Right atrium auricular region (tissue), 2 donors: Measurements from ENCODE around the gene DNAI2. TPM values are rescaled to one million over a fixed set of nuclear protein-coding genes. Genes with fewer than 3 reads are reported as not detected.

Experiments used
- DNase-seq: peaks from one replicate; pipeline ENCODE4 v3.0.0-alpha.2; 2019; ENCODE audit warnings: low spot score
- H3K27ac ChIP-seq, 2 donors: fragments of 200-600 bp; sonication (generic); 1 replicate in 1 of 2; 2 replicates in 1 of 2; pipeline ENCODE4 v1.5.1; 2016 to 2019
- H3K27me3 ChIP-seq, 2 donors: fragments of 200-600 bp; sonication (generic); one replicate each; pipeline versions ENCODE4 v1.5.1 to v1.6.0; 2017 to 2019
- H3K36me3 ChIP-seq: fragments of 200-600 bp; sonication (generic); one replicate; pipeline ENCODE4 v1.5.1; 2016
- H3K4me1 ChIP-seq, 2 donors: fragments of 200-600 bp; sonication (generic); one replicate each; pipeline versions ENCODE4 v1.5.1 to v1.6.0; 2017 to 2019
- H3K4me3 ChIP-seq, 2 donors: fragments of 200-600 bp; sonication (generic); 1 replicate in 1 of 2; 2 replicates in 1 of 2; pipeline ENCODE4 v1.5.1; 2017 to 2019; ENCODE audit warnings: mild to moderate bottlenecking in 1 of 2, moderate library complexity in 1 of 2
- H3K9me3 ChIP-seq, 2 donors: fragments of 200-600 bp; sonication (generic); one replicate each; pipeline ENCODE4 v1.5.1; 2019
- total RNA-seq, 2 donors: library from RNA; depleted of rRNA; stranded (reverse); fragments of >200 nt; gene quantifications; one replicate each; pipeline ENCODE4 v1.1.0, GENCODE V29; 2016
- TF ChIP-seq, protein P1 (sequence below), 2 donors: fragments of 200-600 bp; sonication (generic); IDR thresholded peaks; one replicate each; pipeline ENCODE4 v1.5.1; 2019; ENCODE audit warnings: antibody characterized with exemption in 2 of 2

The DNAI2 gene
- total RNA-seq, 2 donors from 2014 or later, result not detected

DNA sequence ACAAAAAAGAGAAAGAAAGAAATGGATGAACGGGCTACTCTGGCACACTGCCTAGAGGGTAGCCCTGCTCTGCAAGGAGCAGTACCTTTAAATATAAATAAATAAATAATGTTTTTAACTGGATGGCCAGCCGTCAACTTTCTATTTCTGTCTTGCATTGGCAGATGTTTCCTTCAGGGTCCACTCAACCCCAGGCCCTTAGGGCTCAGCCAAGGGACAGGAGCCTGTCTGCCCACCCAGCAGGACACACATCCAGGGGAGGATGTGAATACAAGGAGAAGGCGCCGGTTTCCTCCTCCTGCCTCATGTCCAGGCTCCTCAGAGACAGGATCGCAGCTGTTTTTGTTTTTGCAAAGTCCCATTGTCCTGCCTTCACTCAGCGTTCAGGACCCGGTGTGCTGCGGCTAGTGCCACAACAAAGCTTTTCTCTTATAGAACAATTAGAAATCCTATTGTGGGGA lies 38.1 kb upstream of the DNAI2 start:
- H3K9me3 ChIP-seq, result no peaks in the 10 kb centered on the region
- no peak for DNase-seq
- TF ChIP-seq, protein P1, sequence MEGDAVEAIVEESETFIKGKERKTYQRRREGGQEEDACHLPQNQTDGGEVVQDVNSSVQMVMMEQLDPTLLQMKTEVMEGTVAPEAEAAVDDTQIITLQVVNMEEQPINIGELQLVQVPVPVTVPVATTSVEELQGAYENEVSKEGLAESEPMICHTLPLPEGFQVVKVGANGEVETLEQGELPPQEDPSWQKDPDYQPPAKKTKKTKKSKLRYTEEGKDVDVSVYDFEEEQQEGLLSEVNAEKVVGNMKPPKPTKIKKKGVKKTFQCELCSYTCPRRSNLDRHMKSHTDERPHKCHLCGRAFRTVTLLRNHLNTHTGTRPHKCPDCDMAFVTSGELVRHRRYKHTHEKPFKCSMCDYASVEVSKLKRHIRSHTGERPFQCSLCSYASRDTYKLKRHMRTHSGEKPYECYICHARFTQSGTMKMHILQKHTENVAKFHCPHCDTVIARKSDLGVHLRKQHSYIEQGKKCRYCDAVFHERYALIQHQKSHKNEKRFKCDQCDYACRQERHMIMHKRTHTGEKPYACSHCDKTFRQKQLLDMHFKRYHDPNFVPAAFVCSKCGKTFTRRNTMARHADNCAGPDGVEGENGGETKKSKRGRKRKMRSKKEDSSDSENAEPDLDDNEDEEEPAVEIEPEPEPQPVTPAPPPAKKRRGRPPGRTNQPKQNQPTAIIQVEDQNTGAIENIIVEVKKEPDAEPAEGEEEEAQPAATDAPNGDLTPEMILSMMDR (IDR thresholded peaks at IDR 0.05), result no peak
- no peak overlapping the region for H3K4me3 ChIP-seq
- no peaks in the 10 kb centered on the region for H3K27me3 ChIP-seq
- H3K27ac ChIP-seq, result peak overlapping the region; percentile 16 to 40
- H3K4me1 ChIP-seq, result peaks cover 0 to 36% of the 10 kb centered on the region in 2 donors
- peaks cover 2% of the 10 kb centered on the region for H3K36me3 ChIP-seq

DNA sequence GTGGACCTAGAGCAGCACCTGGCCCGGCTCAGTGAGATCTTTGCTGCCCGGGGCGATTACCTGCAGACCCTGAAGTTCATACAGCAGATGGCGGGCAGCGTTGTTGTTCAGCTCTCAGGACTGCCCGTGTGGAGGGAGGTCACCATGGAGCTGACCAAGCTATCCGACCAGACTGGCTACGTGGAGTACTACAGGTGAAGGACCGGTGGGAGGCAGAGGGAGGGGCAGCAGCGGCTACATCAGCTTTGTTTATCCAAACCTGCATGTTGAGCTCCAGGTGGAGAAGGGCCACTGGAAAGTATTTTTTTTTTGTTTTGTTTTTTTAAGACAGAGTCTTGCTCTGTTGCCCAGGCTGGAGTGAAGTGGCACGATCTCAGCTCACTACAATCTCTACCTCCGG lies 36.7 kb upstream of the DNAI2 start:
- TF ChIP-seq, protein P1 (IDR thresholded peaks at IDR 0.05), result no peak
- Histone ChIP-seq H3K27ac (no peak overlapping the region), H3K27me3 (no peaks in the 10 kb centered on the region), H3K9me3 (no peaks in the 10 kb centered on the region), H3K4me1 (peaks cover 0 to 50% of the 10 kb centered on the region in 2 donors), H3K4me3 (no peak overlapping the region), H3K36me3 (no peaks in the 10 kb centered on the region)
- DNase-seq, result no peak

DNA sequence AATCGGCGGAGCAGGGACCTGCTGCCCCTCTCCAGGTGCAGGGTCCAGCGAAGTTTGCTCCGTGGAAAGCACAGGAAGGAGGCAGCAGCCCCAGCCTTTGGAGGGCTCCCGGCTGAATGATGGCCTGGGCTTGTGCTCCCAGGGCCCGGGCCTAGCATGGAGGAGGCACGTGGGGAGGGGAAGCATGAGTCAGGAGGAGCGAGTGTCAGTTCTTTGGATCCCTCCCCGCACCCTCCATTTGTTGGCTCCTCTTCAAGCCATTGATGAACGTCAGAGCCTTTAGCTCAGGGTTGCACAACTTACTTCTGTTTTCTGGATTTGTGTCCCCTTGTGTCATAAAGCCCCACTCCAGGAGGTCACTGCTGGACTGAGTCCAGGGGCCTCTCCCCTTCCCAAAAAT lies 34.9 kb upstream of the DNAI2 start:
- peaks cover 0 to 67% of the 10 kb centered on the region in 2 donors for H3K4me1 ChIP-seq
- H3K27me3 ChIP-seq, result no peaks in the 10 kb centered on the region
- H3K36me3 ChIP-seq, result no peaks in the 10 kb centered on the region
- no peak overlapping the region for H3K4me3 ChIP-seq
- H3K9me3 ChIP-seq, result no peaks in the 10 kb centered on the region
- H3K27ac ChIP-seq, result no peak overlapping the region
- TF ChIP-seq, protein P1 (IDR thresholded peaks at IDR 0.05), result no peak
- peak; percentile 68 for DNase-seq

DNA sequence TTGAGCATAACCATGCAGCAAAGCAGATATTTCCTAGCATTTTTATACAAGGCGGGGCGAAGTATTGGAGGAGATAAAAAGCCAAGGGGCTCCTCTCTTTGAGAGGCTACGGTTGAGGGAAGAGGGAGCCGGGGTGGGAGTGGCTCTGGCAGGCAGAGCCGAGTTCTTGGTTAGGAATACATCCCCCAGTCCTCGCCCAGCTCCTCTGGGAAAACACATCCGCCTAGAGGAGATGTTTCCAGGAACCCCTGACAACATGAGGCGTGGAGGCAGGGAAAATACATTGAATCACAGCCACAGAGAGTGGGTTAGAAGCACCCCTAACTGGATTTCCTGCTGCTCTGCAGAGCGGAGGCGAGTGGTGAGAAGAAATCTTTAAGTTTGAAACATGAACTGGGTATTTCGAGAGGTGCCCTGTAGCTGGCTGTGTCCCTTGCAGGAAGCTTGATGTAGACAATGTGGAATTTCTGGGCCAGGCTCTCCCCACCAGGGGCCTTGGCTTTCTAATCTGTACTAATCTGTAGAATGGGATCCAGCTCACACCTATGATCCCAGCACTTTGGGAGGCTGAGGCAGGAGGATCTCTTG lies 33.3 kb upstream of the DNAI2 start:
- no peak overlapping the region for H3K4me3 ChIP-seq
- no peak for DNase-seq
- no peaks in the 10 kb centered on the region for H3K36me3 ChIP-seq
- no peaks in the 10 kb centered on the region for H3K27me3 ChIP-seq
- H3K9me3 ChIP-seq, result no peaks in the 10 kb centered on the region
- TF ChIP-seq, protein P1 (IDR thresholded peaks at IDR 0.05), result no peak
- peak overlapping the region; percentile 57 to 82 for H3K27ac ChIP-seq
- H3K4me1 ChIP-seq, result peaks cover 0 to 68% of the 10 kb centered on the region in 2 donors

DNA sequence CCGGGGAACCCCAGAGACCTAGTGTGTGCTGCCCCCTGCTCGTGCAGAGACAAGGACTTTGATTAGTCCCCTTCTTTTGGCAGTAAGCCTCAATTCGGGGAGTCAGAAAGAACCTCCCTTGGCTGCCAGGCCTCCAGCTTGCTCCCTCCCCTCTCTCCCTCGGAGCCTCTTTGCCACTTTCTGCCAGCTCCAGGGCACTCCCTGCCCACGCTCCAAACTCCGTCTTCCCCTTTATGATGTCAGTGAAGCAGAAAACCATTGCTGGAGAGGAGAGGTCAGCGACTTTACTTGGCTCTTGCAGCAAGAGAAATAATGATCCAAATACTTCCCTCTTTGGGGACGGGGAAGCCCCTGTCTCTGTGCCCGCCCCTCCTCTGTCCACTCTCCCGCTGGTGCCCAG lies 32.6 kb upstream of the DNAI2 start:
- no peak for DNase-seq
- Histone ChIP-seq H3K9me3 (no peaks in the 10 kb centered on the region), H3K4me3 (no peak overlapping the region), H3K27me3 (no peaks in the 10 kb centered on the region), H3K27ac (peak overlapping the region; percentile 57 to 82), H3K4me1 (peaks cover 0 to 64% of the 10 kb centered on the region in 2 donors), H3K36me3 (no peaks in the 10 kb centered on the region)
- TF ChIP-seq, protein P1 (IDR thresholded peaks at IDR 0.05), result no peak

DNA sequence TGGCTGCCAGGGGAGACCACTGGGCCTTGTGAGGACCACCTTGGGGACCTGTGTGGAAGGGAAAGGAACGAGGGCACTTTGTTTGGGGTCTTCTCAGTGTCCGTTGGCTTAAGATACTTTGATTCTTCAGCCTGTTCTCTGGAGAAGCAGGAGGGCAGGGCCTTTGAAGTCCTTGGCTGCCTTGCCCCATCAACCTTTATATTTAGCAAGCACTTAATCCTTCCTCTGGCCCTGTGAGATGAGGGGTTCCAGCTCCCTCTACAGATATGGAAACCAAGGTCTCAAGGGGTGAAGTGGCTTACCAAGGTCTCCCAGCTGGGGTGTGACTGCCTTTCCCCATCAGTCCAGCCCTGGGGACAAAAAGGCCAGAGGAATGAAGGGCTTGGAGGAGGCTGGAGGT lies 32.2 kb upstream of the DNAI2 start:
- no peak for DNase-seq
- TF ChIP-seq, protein P1 (IDR thresholded peaks at IDR 0.05), result no peak
- Histone ChIP-seq H3K36me3 (no peaks in the 10 kb centered on the region), H3K4me1 (peaks cover 0 to 62% of the 10 kb centered on the region in 2 donors), H3K27me3 (no peaks in the 10 kb centered on the region), H3K27ac (peak overlapping the region; percentile 57 to 82), H3K9me3 (no peaks in the 10 kb centered on the region), H3K4me3 (no peak overlapping the region)
